HCT116 (cell line): ENCODE data around the gene FIBP. TPM values are rescaled to one million over a fixed set of nuclear protein-coding genes. Genes with fewer than 3 reads are reported as not detected.

Source experiments
- ATAC-seq: fragments of 200-7000 bp; cut with Tn5 transposase; 2 replicates; pipeline ENCODE4 v1.9.1; 2020; ENCODE audit warnings: mild to moderate bottlenecking, moderate library complexity
- BruUV-seq: library from RNA; stranded (reverse); fragments of 400-500 nt; replicated peaks from 2 replicates; lab custom pipeline; 2021; lab: Mats Ljungman, UMichigan
- CTCF ChIA-PET: fragments of 300-600 bp; sonication (Branson Sonifier 250); formaldehyde crosslinking; loops from one replicate; lab custom pipeline; 2021; ENCODE audit warnings: antibody characterized with exemption; lab: Charles Lee
- POLR2A ChIA-PET: fragments of 300-600, 350-600 bp; sonication (Branson Sonifier 250); formaldehyde crosslinking; loops from one replicate; lab custom pipeline; 2021; ENCODE audit warnings: antibody characterized with exemption; lab: Charles Lee
- RAD21 ChIA-PET, 2 experiments: fragments of 300-600 bp; sonication (Branson Sonifier 250); formaldehyde crosslinking; loops; one replicate each; lab custom pipeline; 2023; ENCODE audit warnings: low total read pairs in 2 of 2; ENCODE audit not compliant: uncharacterized antibody in 2 of 2, unreplicated experiment in 2 of 2, low non-redundant PET in 1 of 2; lab: Charles Lee
- DNase-seq: peaks from one replicate; pipeline ENCODE4 v3.0.0-alpha.2; 2010; ENCODE audit warnings: low read depth, low spot score
- H2AFZ ChIP-seq: fragments of 200-600 bp; shearing (Covaris generic), sonication (generic); 2 replicates; pipeline ENCODE4 v1.6.1; 2017; ENCODE audit warnings: low read depth, mixed run types, mixed read lengths, antibody characterized with exemption, low read length; ENCODE audit not compliant: poor library complexity, severe bottlenecking
- H3K27ac ChIP-seq: 2 replicates; pipeline ENCODE4 v1.5.1; 2012; ENCODE audit warnings: low read depth, low read length
- H3K27me3 ChIP-seq: fragments of 200-600 bp; sonication (generic); 2 replicates; pipeline ENCODE4 v1.6.1; 2016; ENCODE audit warnings: mixed run types, low read length, mixed read lengths; ENCODE audit not compliant: insufficient read depth
- H3K36me3 ChIP-seq, 2 experiments: fragments of 200-500 bp in 1 of 2; fragments of 200-600 bp in 1 of 2; sonication (Bioruptor generic) in 1 of 2; sonication (generic) in 1 of 2; 2 replicates each; pipeline versions ENCODE4 v1.5.1 to v1.6.1; 2014 to 2016; ENCODE audit warnings: low read length in 2 of 2, inconsistent platforms in 1 of 2, mixed read lengths in 1 of 2, mixed run types in 1 of 2; ENCODE audit not compliant: insufficient read depth in 2 of 2, control insufficient read depth in 1 of 2
- H3K4me1 ChIP-seq, 2 experiments: fragments of 200-600 bp in 1 of 2; sonication (generic) in 1 of 2; 2 replicates each; pipeline versions ENCODE4 v1.5.1 to v1.6.1; 2012 to 2017; ENCODE audit warnings: low read length in 2 of 2, inconsistent platforms in 1 of 2, mild to moderate bottlenecking in 1 of 2, mixed read lengths in 1 of 2, mixed run types in 1 of 2, moderate library complexity in 1 of 2; ENCODE audit not compliant: insufficient read depth in 2 of 2, control insufficient read depth in 1 of 2
- H3K4me2 ChIP-seq: fragments of 200-600 bp; sonication (generic); 2 replicates; pipeline ENCODE4 v1.6.1; 2017; ENCODE audit warnings: mixed run types, low read length, mixed read lengths
- H3K4me3 ChIP-seq, 2 experiments: fragments of 200-600 bp in 1 of 2; sonication (generic) in 1 of 2; replicated peaks in 1 of 2; 2 replicates each; pipeline ENCODE4 v1.5.1; 2011 to 2016; ENCODE audit warnings: low read length in 2 of 2, control low read depth in 1 of 2, low read depth in 1 of 2, mild to moderate bottlenecking in 1 of 2, mixed read lengths in 1 of 2, mixed run types in 1 of 2
- H3K79me2 ChIP-seq: fragments of 200-600 bp; sonication (generic); 2 replicates; pipeline ENCODE4 v1.6.1; 2017; ENCODE audit warnings: mild to moderate bottlenecking, mixed run types, low read length, moderate library complexity, mixed read lengths; ENCODE audit not compliant: insufficient read depth
- H3K9ac ChIP-seq: fragments of 200-600 bp; sonication (generic); 2 replicates; pipeline ENCODE4 v1.6.1; 2016; ENCODE audit warnings: low read length, mixed read lengths
- H3K9me2 ChIP-seq: fragments of 200-600 bp; sonication (generic), shearing (Covaris generic); 2 replicates; pipeline ENCODE4 v1.6.1; 2017; ENCODE audit warnings: mixed run types, mild to moderate bottlenecking, moderate library complexity; ENCODE audit not compliant: insufficient read depth
- H3K9me3 ChIP-seq, 2 experiments: fragments of 200-500 bp in 1 of 2; fragments of 200-600 bp in 1 of 2; sonication (Bioruptor generic) in 1 of 2; sonication (generic) in 1 of 2; 2 replicates each; pipeline ENCODE4 v1.6.1; 2014 to 2017; ENCODE audit warnings: low read length in 2 of 2, mixed read lengths in 2 of 2, inconsistent platforms in 1 of 2, low read depth in 1 of 2, mild to moderate bottlenecking in 1 of 2, mixed run types in 1 of 2, moderate library complexity in 1 of 2; ENCODE audit not compliant: control insufficient read depth in 1 of 2, insufficient read depth in 1 of 2
- H4K20me1 ChIP-seq: fragments of 200-600 bp; sonication (generic), shearing (Covaris generic); 2 replicates; pipeline ENCODE4 v1.6.1; 2017; ENCODE audit warnings: mixed run types, mild to moderate bottlenecking, moderate library complexity; ENCODE audit not compliant: insufficient read depth
- EZH2phosphoT487 ChIP-seq: fragments of 200-600 bp; IDR thresholded peaks from 2 replicates; pipeline ENCODE4 v1.6.1; 2018; ENCODE audit warnings: antibody characterized with exemption, borderline replicate concordance
- JUND ChIP-seq: IDR thresholded peaks from 2 replicates; pipeline ENCODE4 v1.6.1; 2012
- SP1 ChIP-seq: IDR thresholded peaks from 2 replicates; pipeline ENCODE4 v1.6.1; 2012; ENCODE audit warnings: low read depth
- ZBTB33 ChIP-seq: IDR thresholded peaks from 2 replicates; pipeline ENCODE4 v1.6.1; 2011; ENCODE audit warnings: mild to moderate bottlenecking, low read length, moderate library complexity; ENCODE audit not compliant: insufficient replicate concordance; ENCODE audit errors: extremely low read depth
- ZFX ChIP-seq: fragments of 450-650 bp; IDR thresholded peaks from 2 replicates; pipeline ENCODE4 v1.6.1; 2017
- intact Hi-C: fragments of 100-400 bp; cut with micrococcal nuclease; formaldehyde crosslinking; loops from 2 replicates; pipeline ENCODE4 v1.10.0; 2022
- total RNA-seq: library from RNA; stranded (reverse); gene quantifications from one replicate; pipeline ENCODE4 v1.2.1, GENCODE V29; 2021; ENCODE audit not compliant: unreplicated experiment

The FIBP gene
- total RNA-seq, 1 experiment from 2014 or later, result 96.0 TPM

- TF ChIP-seq SP1, result no peak
- TF ChIP-seq ZBTB33, result no peak
Measured at GRCh38 chr11:65860278-65861164, 27.8 kb downstream of the FIBP start, which contains the start of gene MUS81 (continued).

GRCh38 chr11:65859812-65860277, 28.4 kb downstream of the FIBP start:
- H3K79me2 ChIP-seq, result peaks cover 53% of the 10 kb centered on the region
- ChIA-PET POLR2A (interaction anchor here (0.6 to 5.3 kb wide), 21 partner anchors 8 to 437 kb away, joined by 3 to 84 read pairs (median 4); partner anchors contain the start of genes BANF1, CCDC85B, FIBP and FOSL1), CTCF (interaction anchor here (0.6 to 4.3 kb wide), 34 partner anchors 9 to 301 kb away, joined by 3 to 82 read pairs (median 4); partner anchors contain the start of genes AP5B1, CCDC85B, FIBP and KAT5), RAD21 (interaction anchor here (0.6 to 1.2 kb wide), 3 partner anchors 29 to 191 kb away, joined by 3 to 4 read pairs (median 3); partner anchors contain the start of gene KAT5 (in 1 of the 2))
- H3K9ac ChIP-seq, result peak overlapping the region; percentile 99
- no peak overlapping the region for H2AFZ ChIP-seq
- H4K20me1 ChIP-seq, result peaks cover 15% of the 10 kb centered on the region; the same call in 1 of the 2 replicates
- DNase-seq (no peak), ATAC-seq (peak; percentile 5)
- H3K9me2 ChIP-seq, result no peaks in the 10 kb centered on the region
- intact Hi-C loops, result loop anchor here (1.0 kb wide), 2 partner anchors 142 to 245 kb away; partner anchors contain the start of genes BANF1, EIF1AD and PCNX3
- peak overlapping the region; percentile 77 for H3K4me2 ChIP-seq
- H3K27ac ChIP-seq, result peak overlapping the region; percentile 97
- peaks cover 21 to 37% of the 10 kb centered on the region in 2 experiments for H3K36me3 ChIP-seq
- TF ChIP-seq JUND (no peak), EZH2phosphoT487 (no peak), ZFX (peak; percentile 61)
- no peaks in the 10 kb centered on the region for H3K27me3 ChIP-seq
- H3K4me1 ChIP-seq, result peaks cover 23 to 44% of the 10 kb centered on the region in 2 experiments
- H3K9me3 ChIP-seq, result no peaks in the 10 kb centered on the region
- peak overlapping the region; percentile 85 to 100 for H3K4me3 ChIP-seq
- BruUV-seq, result no TSS peak
